OCI-LY3 (cell line): Measurements from ENCODE around the gene TMEM140.

ENCODE experiments used
- EZH2phosphoT487 ChIP-seq: fragments of 200-600 bp; shearing (Covaris generic); IDR thresholded peaks from 2 replicates; pipeline ENCODE4 v1.6.1; 2018; ENCODE audit warnings: antibody characterized with exemption, mixed run types, low read depth
- TF ChIP-seq, protein P1 (sequence below): fragments of 200-600, 300-600 bp; sonication (generic); IDR thresholded peaks from 2 replicates; pipeline ENCODE4 v1.5.1; 2014; ENCODE audit warnings: antibody characterized with exemption, low read length, low read depth

DNA sequence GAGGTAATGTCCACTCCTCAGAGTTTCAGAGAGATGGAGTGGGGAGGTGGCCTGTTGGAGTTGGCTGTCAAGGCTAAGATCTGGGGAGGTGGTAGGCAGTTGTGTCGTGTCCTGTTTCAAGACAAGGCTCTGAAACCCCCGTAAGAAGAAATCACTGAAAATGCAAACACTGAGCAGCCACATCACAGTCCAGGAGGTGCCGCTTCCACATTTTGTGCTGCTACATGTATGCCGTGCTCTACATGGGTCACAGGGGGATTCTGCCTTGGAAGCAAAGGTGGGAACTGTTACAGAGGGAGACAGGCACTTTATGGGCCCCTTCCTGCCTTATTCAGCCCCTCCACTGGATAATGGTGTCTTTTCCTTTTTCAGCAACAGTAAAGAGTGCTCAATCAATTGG, 51.6 kb downstream of the TMEM140 start:
- TF ChIP-seq, protein P1, sequence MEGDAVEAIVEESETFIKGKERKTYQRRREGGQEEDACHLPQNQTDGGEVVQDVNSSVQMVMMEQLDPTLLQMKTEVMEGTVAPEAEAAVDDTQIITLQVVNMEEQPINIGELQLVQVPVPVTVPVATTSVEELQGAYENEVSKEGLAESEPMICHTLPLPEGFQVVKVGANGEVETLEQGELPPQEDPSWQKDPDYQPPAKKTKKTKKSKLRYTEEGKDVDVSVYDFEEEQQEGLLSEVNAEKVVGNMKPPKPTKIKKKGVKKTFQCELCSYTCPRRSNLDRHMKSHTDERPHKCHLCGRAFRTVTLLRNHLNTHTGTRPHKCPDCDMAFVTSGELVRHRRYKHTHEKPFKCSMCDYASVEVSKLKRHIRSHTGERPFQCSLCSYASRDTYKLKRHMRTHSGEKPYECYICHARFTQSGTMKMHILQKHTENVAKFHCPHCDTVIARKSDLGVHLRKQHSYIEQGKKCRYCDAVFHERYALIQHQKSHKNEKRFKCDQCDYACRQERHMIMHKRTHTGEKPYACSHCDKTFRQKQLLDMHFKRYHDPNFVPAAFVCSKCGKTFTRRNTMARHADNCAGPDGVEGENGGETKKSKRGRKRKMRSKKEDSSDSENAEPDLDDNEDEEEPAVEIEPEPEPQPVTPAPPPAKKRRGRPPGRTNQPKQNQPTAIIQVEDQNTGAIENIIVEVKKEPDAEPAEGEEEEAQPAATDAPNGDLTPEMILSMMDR, result no peak
- no peak for TF ChIP-seq EZH2phosphoT487
